Activated gamma-delta T cell (primary cell): ENCODE data around the gene SFI1.
"Not testable (repeated sequence)": the region's sequence is repeated elsewhere in the genome, so short reads cannot be mapped to it uniquely, and the experiment has no call there.

Source experiments
- DNase-seq: peaks from one replicate; lab custom pipeline; 2025; lab: John Stamatoyannopoulos, UW
- total RNA-seq, 2 donors: gene quantifications; one replicate each; lab custom pipeline; 2026; lab: John Stamatoyannopoulos, UW

SFI1 gene, protein sequence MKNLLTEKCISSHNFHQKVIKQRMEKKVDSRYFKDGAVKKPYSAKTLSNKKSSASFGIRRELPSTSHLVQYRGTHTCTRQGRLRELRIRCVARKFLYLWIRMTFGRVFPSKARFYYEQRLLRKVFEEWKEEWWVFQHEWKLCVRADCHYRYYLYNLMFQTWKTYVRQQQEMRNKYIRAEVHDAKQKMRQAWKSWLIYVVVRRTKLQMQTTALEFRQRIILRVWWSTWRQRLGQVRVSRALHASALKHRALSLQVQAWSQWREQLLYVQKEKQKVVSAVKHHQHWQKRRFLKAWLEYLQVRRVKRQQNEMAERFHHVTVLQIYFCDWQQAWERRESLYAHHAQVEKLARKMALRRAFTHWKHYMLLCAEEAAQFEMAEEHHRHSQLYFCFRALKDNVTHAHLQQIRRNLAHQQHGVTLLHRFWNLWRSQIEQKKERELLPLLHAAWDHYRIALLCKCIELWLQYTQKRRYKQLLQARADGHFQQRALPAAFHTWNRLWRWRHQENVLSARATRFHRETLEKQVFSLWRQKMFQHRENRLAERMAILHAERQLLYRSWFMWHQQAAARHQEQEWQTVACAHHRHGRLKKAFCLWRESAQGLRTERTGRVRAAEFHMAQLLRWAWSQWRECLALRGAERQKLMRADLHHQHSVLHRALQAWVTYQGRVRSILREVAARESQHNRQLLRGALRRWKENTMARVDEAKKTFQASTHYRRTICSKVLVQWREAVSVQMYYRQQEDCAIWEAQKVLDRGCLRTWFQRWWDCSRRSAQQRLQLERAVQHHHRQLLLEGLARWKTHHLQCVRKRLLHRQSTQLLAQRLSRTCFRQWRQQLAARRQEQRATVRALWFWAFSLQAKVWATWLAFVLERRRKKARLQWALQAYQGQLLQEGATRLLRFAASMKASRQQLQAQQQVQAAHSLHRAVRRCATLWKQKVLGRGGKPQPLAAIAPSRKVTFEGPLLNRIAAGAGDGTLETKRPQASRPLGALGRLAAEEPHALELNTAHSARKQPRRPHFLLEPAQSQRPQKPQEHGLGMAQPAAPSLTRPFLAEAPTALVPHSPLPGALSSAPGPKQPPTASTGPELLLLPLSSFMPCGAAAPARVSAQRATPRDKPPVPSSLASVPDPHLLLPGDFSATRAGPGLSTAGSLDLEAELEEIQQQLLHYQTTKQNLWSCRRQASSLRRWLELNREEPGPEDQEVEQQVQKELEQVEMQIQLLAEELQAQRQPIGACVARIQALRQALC
- 207 to 268 reads per million in 2 donors for total RNA-seq

DNA sequence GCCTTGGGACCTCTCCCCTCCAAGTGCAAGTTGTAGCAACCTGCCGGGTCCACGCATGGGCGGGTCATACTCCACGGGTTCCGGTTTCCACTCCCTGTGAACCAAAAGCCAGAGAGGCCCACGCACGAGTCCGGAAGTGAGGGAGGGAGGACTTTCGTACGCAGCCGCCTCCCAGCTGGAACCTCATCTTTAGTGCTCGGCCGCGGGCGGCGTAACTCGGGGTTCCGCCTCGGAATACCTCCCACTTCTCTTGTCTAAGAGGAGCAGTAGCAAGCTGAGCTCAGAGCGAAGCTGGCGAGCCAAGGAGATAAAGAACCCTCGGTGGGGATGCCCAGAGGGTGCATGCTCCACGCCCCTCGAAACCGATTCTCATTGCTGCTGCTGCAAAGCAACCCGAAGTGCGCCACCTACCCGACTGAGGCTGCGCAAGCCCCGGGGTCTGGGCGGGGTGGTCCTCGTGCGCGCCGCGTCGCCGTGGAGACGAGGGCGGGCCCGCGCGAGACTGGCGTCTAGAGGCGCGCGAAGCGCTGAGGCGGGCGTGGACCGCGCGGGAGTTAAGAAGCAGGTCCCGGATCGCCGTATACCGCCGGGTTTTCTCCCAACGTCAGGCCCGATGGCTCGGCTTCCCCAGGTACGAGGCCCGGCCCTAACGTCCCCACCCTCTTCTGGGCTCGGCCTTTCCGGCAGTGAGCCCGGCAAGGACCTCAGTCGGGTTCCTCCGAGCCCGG is at the start of gene SFI1:
SFI1 (plus strand) TSS at position 530 of the 728 bp plus-strand sequence. CDS start 11,749 bp downstream, outside the sequence.
- peak; percentile 93 for DNase-seq

DNA sequence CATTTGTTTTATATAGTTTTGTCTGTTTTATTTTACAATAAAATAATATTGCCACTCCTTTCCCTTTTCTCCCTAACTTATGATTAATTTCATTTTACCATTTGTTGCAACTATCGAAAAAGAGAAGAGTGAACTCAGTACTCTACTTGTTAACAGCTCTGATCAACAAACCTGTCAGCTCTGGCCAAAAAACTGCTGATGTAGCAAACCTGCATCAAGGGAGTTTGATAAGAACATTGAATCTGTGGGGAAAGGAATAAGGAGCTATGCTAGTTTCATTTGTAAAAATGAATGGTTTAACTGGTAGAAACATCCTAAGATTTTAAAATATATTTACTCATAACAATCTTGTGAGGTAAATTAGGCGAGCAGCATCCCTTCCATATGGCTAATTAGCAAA is 49.6 kb upstream of the SFI1 start:
- DNase-seq, result no peak

DNA sequence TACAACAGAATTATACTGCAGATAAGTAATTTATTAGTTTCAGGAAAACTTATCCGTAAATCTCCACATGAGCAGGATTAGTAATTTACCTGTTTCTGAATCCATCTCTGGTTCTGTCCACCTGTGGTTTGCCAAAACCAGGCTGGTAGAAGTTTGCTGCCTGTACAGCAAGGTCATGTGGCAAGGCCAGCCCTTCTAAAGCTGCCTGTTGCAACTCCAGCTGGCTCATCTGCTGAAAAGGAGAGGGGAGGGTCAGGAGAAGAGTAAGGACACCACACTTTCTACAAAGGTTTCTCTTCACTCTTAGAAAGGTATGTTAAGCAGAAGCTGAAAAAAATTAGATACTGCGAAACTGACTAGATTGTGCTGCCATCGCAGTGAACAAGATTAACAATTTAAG is 49.0 kb upstream of the SFI1 start:
- no peak for DNase-seq

DNA sequence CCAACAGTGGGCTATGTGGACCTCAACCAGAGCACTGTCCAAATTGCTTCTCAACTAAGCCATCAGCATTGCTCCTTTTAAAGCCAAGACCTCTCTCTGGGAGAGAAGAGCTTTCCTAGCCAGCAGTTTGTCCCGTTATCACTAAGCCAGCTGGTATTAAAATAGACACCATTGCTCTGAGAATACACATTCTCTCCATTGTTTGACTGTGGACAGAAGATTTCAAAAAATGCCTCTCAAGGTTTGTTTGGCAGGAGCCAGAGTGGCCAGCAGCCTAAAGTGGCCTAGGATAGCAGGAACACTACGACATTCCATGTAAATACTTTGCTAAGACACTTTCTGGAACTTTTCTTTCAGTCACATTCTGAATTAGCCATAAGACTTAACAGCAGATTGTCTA is 48.0 kb upstream of the SFI1 start:
- no peak for DNase-seq

DNA sequence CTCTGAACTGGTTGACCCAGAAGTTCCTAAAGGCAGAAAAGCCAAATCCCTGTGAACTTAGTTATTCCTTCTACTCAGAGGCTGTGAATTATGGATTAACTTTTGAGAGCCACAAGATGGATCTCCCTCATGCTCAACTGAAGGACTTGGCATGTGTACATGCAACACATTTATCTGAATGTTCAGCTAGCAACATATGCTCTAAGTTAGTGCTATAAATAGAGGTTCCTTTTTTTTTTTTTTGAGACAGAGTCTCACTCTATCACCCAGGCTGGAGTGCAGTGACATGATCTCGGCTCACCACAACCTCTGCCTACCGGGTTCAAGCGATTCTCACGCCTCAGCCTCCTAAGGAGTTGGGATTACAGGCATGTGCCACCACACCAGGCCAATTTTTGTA is 46.8 kb upstream of the SFI1 start:
- no peak for DNase-seq

DNA sequence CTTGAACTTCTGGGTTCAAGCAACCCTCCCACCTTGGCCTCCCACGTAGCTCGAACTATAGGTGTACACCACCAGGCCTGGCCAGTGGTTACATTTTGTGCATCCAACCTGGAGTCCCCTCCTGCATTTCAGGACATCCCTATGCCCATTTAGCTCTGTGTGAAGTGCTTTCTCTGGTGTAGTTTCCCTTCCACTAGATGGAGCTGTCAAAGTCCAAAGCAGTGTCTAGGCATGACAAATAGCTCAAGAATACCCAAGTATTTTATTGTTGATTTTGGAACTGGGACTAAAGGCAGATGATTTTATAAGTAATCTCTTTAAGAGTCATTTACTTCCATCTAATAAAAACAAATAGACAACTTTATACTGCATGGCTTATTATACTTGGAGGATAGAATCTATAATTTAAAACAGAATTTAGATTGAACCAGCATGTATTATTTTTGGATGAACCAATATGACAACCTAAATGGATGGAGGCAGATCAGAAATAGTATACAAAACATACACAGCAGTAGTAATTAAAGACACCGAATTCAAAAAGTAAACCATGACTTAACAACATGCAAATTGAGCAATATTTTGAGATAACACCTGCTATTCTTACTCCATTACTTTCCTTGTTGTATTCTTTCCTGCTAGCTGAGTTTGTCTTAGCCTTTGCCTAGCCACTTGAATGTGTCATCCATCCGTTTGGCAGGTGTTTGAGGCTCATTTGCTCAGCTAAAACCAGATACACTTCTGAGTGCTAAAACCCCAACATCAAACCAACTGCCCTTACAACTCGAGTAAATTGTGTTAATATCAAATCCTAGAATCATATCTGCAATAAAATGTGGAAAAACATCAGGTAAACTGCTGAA is 44.4 kb upstream of the SFI1 start:
- no peak for DNase-seq

DNA sequence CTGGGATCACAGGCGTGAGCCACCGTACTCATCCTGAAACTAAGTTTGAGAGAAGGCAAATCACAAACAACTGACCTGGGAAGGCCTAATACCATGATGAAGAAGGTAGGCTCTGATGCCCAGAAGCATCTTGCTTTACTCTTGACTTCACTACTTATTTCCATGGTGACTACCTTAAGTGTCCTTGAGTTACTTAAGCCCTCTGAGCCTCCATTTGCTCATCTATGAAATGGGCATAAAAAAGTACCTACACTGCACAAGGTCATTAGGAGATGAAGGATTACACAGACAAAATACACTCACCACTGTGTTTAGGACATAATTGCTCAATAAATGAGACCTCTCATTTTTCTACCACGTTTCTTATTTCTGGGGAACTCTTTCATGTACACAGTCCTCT is 34.6 kb upstream of the SFI1 start:
- DNase-seq, result no peak

DNA sequence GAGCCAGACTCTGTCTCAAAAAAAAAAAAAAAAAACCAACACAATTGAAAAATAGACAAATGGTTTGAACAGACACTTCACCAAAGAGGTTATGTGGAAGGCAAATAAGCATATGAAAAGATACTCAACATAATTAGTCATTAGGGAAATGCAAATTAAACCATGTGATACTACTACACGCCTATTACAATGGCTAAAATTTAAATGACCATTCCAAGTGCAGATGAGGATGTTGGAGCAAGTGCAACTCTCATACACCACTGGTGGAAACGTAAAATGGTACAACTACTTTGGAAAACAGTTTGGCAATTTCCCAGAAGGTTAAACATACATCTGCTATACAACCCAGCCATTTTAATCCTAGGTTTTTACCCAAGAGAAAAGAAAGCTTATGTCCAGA is 31.0 kb upstream of the SFI1 start:
- no peak for DNase-seq

DNA sequence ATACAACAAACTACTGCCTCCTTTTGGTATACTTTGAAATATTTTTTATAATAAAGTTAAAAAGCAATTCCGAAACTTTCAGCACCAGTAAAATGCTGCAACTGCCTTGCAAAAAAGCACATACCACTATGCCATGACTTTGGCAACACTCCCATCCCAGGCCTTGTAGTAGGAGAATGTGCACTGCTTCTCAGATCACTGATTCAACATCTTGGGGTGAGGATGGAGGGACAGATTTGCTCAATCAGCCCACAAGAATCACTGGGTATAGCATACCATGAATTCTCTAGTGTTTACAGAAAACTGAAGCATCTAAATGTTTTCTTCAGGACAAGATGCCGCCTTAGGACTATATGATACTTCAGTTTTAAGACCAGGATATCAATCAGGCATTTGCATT is 21.6 kb upstream of the SFI1 start:
- no peak for DNase-seq

DNA sequence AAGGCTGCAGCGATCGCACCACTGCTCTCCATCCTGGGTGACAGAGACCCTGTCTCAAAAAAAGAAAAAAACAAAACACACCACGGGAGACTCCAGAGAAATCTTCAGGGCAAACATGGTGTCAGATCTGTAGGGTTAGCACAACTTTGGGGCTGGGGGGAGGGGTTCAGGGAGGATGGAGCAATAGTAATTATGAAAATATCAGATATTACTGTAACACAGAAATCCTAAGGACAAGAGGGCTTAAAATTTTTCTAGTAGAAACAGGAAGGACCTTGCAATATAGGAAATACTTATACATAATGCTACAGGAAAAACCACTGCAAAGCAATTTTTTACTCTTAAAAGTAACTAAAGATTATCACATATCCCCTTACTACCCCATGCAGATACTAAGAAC is 20.5 kb upstream of the SFI1 start:
- DNase-seq, result no peak

DNA sequence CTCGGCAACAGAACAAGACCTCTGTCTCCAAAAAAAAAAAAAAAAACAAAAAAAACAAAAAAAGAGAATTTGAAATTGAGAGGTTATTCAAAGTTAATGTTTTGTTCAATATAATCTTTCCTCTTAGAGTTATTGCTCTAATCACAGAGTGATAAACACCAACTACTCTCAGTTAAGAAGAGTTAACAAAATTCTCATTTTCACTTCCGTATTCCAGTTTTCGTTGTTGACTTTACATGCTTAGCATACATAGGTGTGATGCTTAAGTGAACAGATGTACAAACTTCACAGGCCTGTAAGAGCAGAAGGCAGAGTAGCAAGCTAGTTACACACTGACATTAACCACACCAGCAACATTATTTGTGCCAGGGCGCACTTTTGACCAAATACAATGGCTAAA is 19.0 kb upstream of the SFI1 start:
- DNase-seq, result no peak

DNA sequence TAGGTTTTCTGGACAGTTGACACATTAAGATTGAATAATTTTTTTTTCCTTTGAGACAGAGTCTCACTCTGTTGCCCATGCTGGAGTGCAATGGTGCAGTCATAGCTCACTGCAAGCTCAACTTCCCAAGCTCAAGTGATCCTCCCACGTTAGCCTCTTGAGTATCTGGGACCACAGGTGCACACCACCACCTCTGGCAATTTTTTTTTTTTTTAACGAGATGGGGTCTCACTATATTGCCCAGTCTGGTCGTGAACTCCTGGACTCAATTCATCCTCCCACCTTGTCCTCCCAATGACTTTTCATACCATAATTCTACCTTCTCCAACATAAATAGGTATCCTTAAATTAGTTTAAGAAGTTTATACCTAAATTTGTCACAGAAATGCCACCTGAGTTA is 15.2 kb upstream of the SFI1 start:
- DNase-seq, result no peak

DNA sequence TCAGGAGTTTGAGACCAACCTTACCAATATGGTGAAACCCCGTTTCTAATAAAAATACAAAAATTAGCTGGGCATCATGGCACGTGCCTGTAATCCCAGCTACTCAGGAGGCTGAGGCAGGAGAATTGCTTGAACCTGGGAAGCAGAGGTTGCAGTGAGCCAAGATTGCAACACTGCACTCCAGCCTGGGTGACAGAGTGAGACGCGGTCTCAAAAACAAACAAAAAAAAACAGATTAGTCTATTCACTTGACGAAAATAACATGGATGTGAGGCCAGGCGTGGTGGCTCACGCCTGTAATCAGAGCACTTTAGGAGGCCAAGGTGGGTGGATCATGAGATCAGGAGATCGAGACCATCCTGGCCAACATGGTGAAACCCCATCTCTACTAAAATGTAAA is 13.9 kb upstream of the SFI1 start:
- not testable (repeated sequence) for DNase-seq

DNA sequence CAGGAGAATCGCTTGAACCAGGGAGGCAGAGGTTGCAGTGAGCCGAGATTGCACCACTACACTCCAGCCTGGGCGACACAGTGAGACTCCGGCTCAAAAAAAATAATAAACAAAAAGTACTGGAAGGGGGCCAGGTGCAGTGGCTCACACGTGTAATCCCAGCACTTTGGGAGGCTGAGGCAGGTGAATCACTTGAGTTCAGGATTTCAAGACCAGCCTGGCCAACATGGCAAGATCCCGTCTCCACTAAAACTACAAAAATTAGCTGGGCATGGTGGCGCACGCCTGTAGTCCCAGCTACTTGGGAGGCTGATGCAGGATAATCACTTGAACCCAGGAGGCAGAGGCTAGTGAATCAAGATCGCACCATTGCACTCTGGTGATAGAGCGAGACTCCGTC is 10.0 kb upstream of the SFI1 start:
- DNase-seq, result not testable (repeated sequence)

DNA sequence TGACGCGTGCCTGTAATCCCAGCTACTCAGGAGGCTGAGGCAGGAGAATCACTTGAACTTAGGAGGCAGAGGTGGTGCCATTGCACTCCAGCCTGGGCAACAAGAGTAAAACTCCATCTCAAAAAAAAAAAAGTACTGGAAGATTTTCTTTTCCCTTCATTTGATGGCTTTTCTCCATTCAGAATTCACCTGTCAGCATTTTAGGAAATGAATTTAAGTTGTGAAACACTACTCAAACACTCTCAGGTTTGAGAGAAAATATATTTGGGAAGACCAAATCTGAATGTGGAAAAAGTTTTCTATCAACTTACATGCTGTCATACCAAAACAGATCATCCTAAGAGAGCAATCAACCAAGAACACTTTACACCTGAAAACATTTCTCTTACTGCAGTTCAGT is 9.4 kb upstream of the SFI1 start:
- no peak for DNase-seq

DNA sequence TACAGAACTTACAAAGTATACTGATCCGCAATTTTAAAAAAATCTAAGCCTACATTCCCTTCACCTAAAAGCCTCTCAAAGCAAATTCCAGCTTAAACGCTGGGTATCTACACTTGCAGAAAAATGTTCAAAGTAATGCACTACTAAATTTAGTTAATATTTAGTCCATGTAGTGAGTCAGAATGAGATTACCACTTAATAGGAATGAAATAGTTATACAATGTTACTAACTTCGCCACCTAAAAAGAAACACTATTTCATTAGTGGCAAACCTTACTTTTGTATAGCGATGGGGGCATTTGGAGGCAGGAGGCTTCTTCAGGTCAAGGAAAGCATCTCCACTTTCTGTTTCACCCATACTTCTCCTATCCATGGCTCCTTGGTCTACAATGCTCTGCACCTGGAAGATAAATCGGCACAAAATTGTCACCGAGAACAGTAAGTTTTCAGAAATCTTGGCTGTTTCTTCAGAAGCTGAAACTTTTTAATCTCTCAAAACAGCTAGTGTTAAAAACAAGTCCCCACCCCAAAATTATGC is 7.9 kb upstream of the SFI1 start:
- no peak for DNase-seq

DNA sequence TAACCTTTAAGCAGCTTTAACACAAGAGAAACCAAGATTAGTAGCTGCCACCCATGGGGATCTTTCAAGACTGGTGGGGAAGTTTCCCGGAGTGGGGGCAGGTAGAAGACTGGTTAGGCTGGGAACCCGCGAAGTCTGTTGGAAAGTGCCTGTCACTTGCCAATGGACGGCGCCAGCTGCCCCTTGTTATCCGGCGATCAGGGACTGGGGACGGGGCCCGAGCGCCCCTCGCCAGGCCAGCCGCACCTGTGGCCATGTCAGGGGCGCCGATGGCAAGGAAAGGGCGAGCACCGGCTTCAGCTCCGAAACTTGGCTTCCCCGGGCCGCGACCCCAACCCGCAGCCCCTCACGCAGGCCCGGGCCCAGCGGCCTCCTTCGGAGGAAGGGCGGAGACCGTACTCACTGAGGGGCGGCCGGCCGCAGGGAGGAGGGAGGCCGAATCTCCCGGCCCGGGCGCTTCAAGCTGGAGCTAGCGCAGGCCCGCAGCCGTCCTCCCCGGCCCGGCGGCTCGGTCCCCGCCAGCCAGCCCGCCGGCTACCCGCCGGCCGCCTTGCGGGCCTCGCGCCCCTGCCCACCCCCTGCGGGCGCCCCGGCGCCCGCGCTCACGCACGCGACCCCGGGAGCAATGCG is 7.2 kb upstream of the SFI1 start:
- no peak for DNase-seq

DNA sequence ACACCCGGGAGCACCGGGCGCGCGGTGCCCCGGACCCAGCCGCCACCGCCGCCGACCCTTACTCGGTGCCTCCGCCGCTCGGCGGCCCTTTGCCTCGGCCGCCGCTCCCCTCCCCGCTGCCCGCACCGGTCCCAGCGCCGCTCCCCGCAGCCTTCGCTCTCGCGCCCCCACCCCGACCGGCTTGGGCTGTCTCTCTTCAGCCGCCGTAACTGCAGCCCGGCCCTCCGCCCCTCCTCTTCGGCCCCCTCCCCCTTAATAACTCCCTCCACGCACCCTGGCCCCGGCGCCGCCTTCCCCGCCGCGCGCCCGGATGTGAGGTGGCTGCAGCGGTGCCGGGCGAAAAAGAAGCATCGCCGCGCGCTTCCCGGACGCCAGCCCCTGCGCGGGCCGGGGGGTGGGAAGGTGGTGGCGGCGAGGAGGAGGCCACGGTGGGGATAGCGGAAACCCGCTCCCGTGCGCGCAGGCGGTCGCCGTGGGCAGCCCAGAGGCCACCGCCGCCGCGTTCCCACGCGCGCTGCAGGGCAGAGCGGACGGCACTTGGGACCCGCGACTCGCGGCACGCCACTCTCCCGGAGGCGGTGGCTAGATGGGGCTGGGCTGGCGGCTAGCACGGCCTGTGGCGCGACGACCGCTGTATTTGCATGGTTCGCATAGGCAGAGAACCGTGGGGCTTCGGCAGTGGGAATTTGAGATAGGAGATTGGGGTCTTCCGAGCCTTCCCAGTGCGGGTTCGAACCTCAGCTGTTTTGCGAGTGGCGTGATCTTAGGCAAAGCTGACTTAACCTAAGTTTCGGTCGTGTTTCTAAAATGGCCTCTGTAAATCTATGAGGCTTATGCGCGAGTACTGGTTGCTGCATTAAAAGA is 6.5 kb upstream of the SFI1 start, which contains the start of gene EIF4ENIF1:
EIF4ENIF1 (minus strand) TSS at position 211 of the 864 bp plus-strand sequence. CDS start 1,124 bp downstream, outside the sequence.
- peak; percentile 72 for DNase-seq

DNA sequence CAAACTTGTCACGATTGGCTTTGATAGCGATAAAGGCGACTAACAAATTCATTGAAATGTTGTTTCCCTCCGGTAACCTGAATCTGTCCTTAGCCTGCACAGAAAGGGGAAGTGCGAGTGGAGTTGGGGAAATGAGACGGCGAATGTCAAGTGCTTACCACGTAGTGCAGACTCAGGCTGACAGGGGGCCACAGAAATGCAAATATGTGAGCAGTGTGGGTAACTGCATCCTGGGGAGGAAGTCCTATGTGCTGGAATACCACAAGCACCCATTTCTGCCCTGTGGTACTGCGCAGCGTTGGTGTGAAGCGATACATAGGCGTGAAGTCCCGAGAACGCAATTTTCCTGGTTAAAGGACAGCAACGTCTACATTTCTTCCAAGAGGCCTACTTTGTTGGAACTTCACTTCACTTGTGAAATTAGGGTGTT is 5.8 kb upstream of the SFI1 start:
- no peak for DNase-seq
